Measurements from ENCODE around the gene ZC3H8.
A peak's percentile ranks its signal among the peaks of the same experiment; 100 is the strongest.

- TF ChIP-seq CTCF (conservative IDR thresholded peaks at IDR 0.05; ENCODE audit: low read depth, low read length) (peak; percentile 98), EZH2 (IDR thresholded peaks at IDR 0.05; ENCODE audit: low read length, unreplicated experiment) (no peak)
Measured at GRCh38 chr2:112259509-112260294, 4.9 kb upstream of the ZC3H8 start.
